ENCODE data around the gene XPR1.

The XPR1 gene

DNA sequence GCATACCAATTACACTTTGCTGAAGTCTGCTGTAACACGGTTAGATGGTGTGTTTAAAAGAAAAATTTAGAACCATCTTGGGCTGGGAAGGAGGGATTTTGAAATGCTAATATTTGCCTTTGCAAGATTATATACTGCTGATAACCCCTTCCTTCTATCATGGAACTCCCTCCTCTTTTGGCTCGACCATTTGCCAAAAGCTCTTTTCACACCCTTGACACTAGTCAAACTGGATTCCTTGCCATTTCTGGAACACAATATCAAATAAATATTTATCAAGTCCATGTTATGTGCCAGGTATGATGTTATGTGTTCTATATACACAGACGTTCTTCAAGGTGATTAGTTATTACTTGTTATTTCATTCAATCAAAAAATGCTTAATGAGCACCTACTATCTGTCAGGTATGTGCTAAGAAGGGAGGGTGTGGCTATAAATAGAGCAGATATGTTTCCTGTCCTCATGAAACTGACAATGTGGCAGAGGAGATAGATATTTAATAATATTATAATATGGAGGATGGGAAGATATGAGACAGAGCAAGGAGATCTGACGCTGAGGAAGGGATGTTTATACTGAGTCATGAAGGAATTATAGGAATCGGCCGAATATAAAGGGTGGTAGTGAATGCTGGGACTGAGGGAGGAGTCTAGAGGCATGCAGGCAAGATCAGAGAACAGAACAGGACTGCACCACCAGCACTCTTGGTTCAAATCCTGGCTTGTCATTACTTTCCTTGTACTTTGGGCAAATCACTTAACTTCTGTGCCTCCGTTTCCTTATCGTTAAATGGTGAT, 16.1 kb upstream of the XPR1 start:
- DNase-seq (ENCODE audit: low spot score): no peak

DNA sequence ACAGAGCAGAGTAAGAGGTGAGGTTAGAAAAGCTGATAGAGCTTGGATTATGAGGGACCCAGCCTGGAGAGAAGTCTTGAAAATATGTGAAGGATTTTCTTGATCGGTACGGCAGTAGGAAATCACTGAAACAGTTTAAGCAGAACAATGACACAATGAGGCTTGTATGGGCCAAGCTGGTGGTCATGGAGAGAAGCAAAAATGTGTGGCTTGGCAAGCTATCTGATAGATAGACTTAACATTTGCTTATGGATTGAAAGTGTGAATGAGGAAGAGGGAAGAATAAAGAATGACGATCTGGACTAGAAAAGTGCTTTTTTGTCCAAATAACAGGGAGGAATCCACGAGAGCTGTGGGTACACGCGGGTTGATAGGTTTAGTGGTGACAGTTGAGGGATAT, 15.4 kb upstream of the XPR1 start:
- no peak for DNase-seq (ENCODE audit: low spot score)

DNA sequence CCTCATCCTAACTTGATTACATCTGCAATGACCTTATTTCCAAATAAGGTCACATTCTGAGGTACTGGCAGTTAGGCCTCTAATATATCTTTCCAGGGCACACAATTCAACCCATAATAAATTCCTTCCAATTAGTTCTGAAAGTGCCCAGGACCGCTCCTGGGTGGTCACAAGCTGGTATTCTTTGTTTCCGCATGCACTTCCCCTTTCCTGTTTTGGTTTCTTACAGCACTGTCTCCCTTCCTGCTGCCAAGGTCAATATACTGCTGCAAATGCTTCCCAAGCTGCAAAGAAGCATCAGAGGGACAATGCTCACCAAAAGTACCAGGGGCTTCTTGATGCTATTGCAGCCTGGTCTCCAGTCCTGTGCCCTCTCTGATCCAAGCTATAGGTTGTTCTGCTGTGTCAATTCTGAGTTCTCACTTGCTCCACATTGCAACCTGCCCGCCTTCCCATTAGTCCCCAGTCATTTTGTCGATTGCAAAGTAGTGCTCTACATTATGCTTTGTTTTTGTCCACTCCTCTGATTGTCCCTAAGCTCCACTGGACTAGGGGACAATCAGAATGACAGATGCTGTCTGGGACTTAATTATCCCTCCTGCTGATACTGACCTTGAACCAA, 13.9 kb upstream of the XPR1 start:
- peak; percentile 32 for DNase-seq (ENCODE audit: low spot score)

DNA sequence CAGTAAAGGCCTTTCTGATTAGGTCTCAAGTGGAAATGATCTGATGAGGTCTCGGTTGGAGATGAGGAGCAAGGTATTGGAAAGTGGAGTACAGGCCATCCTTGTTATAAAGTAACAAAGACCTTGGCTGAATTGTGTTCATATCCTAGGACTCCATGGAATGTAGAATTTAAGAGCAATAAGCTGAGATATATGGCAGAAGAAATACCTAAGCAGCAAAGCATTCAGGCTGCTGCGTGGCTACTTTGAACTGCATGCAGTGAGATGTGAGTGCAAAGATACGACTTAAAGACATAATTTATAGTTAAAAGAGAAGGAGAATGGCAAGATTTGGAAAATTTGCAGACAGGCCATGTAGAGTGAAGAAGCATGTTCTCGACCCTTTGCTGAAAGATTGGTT, 11.2 kb upstream of the XPR1 start:
- no peak for DNase-seq (ENCODE audit: low spot score)

DNA sequence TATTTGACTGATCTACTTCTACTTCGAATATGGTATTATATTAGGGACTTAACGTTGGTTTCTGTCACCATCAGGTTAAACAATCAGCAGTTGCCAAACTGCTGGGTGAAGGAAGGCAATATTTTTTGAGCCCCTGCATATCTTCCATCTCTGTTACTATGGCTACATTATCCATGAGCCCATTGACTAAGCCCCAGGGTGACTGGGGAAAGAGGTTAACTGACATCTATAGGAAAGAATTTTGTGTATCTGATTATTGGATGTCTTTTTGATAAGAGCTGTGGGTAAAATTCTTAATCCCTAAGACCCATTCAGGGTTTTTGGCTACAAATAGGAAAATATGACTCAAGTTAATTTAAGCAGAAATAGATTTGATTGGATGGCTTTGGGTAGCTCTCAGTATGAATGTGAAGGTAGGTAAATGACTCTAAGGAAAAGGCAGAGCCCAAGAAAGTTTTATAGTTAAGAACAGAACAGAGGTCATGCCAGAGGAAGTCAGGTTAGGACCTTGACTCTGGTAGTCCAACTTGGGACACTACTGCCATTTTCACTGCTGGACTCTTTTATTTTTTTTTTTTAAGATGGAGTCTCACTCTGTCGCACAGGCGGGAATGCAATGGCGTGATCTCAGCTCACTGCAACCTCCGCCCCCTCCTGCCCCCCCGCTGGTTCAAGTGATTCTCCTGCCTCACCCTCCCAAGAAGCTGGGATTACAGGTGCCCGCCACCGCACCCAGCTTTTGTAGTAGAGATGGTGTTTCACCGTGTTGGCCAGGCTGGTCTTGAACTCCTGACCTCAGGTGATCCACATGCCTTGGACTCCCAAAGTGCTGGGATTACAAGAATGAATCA, 8.9 kb upstream of the XPR1 start:
- DNase-seq (ENCODE audit: low spot score): no peak

DNA sequence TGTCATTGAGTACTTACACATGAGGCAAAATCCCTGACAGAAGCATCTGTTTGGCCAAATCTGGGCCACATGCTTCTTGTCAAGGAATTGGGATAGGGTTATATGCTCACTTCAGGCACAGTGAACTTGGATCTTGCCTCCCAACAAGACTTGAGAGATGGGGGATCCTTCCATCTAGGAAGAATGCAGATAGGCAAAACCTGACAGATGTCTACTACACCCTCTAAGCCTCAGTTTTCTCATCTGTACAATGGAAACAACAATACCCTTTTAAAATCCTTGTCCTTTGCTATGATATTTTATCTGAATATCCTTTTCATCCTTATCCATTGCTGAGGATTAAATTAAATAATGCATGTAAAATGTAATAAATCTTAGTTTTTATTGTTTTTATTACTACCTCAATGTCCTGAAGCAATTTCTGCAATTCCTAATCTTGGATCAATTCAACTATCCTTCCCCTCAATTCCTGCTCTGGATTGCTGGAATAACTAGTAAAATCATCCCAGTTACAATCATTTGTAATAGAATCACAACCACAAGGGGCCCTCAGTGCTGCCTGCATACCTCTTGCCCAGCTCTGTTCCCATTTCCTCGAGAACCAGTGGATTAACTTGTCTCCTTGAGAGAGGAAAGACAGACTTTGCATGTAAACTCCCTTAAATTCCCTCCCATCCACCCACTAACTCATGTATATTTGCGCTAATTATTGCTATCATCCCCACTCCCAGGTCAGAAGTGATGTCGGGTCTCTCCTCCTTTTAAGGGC, 8.1 kb upstream of the XPR1 start:
- no peak for DNase-seq (ENCODE audit: low spot score)

DNA sequence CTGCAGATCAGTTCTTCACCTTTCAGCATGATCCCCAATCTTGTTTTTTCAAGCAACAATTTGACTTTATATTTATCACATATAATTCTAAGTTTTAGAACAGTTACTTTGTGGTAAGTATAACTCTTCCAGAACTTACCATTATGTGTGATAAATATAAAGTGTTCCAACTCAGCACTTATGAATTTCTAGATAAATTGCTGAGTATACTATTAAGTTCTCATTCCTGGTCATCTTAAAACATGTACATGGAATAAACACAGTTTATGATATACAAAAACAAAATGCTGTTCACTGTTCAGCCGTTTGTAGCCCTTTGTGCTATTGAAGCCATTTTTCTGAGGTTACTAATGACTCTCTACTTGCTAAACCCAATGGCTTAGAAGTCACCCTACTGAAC, 5.1 kb upstream of the XPR1 start:
- DNase-seq (ENCODE audit: low spot score): no peak

DNA sequence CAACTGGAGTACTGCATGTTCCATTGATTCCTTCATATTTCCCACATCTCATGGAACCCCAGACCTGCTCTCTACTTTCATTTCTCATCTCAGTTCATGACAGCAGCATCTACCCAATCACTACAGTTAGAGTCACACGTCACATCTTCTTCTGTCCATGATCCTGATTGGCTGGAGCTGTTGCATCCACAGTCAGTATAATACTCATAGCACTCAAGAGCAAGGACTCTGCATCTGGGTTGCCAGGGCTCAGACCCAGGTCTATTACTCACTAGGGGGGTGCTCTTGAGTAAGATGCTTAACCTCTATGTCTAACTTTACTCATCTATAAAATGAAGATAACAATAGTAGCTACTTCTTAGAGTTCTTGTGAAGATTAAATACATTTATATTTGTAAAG, 4.4 kb upstream of the XPR1 start:
- DNase-seq (ENCODE audit: low spot score): no peak

DNA sequence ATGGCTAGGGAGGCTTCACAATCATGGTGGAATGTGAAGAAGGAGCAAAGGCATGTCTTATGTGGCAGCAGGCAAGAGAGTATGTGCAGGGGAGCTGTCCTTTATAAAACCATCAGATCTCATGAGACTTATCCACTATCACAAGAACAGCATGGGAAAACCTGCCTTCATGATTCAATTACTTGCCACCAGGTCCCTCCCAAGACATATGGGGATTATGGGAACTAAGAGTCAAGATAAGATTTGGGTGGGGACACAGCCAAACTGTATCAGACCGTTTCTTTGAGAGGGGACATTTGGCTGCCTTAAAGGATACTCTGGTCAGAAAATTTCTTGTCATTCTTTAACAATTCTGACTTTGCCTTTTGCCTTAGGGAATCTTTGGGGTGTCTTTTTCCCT, 3.2 kb upstream of the XPR1 start:
- DNase-seq (ENCODE audit: low spot score): no peak

DNA sequence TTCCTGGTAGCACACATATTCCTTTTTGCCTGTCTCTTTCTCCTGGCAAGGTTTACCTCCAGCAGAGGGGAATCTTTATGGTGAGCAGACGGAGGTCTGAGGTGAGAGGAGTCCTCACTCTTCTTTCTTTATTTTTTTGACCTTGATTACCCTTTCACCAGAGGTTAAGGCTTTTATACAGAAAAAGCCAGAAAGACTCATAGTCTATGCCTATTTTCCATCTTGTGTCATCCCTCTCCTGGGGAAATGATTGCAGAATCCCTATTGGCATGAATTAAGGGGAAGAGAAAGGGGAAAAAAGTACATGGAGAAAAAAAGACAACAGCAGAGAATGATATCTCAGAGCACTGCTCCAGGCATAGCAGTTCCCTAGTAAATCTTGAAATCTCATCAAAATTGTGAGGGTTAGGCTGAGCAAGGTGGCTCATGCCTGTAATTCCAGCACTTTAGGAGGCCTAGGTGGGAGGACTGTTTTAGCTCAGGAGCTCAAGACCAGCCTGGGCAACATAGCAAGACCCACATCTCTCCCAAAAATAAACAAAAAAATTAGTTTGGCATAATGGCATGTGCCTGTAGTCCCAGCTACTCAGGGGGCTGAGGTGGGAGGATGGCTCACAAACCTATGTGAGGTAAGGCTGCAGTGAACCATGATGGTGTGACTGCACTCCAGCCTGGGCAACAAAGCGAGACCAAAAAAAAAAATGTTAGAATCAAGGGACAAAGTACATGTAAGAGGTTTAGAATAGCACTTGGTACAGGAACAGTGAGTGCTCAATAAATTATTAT, 1.2 kb upstream of the XPR1 start:
- no peak for DNase-seq (ENCODE audit: low spot score)

DNA sequence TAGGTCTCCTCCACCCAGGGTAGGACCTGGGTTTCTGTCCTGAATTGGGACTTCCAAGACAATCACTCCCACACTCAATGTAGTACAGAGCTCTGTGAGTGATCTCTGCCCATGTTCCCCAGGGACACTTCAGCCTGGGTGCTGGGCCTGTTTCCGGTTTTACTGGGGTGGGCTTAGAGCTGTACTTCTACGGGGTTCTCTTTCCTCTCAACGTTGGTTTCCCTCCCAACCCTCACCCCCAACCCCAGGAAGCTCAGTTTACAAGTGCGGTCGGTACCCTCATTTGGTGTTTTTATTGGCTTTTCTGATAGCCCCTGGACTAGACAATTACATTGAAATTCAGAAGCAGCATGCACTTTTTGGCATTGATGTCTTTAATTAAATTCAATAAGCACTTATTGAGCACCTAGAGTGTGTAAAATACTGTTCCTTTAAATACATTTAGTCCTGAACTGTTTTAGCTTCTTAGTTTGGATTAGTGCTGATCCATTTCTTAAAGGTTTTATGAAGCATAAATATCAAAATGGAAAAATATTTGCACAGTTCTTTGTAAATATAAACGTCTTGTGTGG, 542 bp upstream of the XPR1 start:
- no peak for DNase-seq (ENCODE audit: low spot score)

DNA sequence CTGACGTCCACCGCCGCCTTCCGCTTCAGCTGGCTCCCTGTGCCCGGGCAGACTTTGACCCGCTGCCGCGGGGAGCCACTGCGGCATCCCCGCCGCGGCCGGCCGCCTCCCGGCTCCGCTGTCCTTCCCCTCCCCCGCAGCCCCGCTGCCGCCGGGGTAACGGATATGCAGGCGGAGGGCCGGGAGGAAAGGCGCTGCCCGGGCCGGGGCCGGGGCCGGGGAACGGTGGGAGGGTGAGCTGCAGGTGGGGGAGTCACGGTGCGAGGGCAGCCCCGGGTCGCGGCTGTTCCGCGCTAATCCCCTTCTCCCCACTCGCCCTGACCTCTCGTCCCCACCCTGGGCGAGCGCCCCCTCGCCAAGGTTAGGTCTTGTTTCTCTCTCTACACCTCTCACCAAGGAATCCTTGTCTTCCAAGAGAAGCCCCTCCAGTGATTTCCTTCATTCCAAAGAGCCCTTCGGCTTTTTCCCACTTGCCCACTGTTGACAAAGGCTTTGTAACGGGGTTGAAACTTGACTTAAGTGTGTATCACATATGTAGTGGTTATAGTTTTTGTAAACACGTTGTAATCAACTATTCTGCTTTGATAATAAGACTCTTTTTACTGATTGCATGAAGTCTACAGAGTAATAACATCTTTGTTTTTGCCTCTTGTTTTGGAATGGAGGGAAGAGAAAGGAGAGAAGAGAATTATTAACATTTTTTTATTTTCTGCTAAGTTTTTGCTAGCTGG, 669 bp downstream of the XPR1 start:
- peak; percentile 67 for DNase-seq (ENCODE audit: low spot score)

DNA sequence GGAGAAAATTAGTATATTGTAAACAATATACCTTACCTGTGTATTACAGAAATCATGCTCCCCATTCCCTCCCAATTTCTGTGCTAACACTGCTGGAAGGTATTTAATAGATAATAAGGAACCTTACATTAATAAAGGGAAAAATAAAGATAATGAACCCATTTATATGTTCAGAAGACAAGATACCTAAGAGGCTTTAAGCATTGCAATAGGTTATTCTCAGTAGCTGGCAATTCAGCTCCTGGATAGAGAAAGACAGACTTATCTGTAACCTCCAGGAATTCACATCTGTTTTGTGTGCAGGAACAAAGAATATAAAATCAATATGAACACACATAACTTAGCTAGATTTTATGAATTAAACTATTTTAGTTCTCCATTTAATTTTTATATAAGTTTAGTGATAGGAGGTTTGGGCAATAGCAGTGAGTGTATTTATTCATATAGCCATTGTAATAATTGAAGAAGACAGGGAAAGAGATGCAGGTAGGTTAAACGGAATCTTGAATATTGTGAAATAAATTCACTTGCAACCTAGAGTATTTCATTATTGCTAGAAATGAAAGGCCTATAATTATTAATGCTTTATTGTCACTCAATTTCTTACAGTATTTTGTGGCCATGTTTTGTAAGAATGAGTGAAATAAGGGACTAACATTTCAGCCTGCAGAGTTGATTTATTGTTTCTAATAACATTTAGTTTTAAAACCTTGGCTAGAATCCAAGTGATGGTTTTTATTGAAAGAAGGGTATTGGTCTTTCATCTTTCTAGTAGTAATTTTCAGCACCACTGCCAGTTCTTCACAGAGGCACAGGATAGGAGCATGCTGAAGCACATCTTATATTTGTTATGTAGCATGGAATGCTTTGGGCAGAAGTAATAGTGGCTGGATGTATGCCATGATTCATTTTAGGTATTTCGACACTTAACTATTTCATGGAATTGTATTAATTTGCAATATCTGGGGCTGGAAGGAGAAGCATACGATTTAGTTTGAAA, 1.5 kb downstream of the XPR1 start:
- DNase-seq (ENCODE audit: low spot score): peak; percentile 12

DNA sequence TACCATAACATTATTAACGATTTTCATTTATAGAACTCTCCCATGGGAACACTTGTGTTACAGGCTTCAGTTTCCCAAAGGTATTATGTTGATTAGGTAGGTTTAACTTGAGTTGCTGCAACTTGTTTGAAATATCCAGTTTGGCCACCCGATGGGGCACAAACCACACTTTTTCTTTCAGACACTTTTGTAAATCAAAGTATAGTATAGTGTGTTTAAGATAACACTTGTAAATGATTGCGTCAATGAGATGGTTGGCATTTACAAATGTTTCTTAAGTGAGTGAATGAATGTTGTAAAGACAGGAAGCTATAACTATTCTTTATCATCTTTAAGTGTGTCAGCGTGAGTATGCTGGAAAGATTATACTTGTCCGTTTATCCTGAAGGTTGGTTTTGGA, 4.3 kb downstream of the XPR1 start:
- no peak for DNase-seq (ENCODE audit: low spot score)

DNA sequence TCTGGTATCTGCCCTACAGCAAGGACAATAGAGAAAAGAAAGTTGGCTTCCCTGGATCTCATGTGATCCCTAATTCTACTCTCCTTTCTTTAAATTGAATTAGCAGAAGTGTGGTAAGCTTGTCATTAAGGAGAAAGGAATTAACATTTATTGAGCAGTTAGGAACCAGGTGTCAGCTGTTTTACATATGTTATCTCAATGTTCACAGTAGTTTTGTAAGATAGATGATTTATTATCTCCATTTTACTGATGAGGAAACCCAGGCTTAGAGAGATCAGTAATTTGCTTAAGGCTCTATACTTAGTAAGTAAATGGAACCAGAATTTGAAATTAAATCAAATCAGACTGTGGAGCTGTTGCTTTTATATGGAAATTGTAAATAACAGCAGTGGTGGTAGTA, 8.0 kb downstream of the XPR1 start:
- DNase-seq (ENCODE audit: low spot score): no peak

DNA sequence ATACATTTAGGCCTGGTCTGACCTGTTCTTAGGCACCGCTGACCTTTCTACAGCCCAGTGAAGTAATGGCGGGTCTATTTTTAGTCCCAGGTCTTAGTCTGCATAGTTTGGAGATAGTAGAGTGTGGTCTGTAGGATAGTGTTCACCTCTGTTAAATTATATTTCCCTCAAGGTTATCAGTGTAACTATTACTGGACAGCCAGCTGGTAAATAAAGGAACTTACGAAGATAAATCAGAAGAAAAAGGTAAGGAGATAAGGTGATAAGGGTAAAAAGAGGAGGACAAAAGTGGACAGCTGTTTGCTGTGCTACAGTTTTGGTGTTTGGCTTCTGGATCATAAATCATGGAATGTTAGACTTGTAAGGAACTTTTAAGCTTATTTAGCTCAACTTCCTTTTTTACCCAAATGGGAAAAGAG, 8.7 kb downstream of the XPR1 start:
- no peak for DNase-seq (ENCODE audit: low spot score)

DNA sequence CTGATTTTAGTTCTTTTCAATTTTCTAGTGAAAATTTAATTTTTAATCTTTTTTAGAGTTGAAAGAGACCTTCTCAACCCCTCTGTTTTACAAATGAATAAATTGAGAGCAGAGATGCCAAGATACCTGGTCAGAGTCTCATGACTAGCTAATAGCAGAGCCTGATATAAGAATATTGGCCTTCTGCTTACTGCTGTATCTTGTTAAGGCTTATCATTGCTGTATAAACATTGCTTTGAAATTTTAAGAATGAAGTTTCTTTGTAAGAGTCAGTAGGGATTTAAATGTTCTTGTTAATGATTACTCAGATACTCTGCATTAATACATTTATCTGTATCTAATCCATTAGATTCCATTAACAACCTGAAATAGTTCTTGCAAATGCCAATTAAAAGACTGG, 9.8 kb downstream of the XPR1 start:
- DNase-seq (ENCODE audit: low spot score): no peak

DNA sequence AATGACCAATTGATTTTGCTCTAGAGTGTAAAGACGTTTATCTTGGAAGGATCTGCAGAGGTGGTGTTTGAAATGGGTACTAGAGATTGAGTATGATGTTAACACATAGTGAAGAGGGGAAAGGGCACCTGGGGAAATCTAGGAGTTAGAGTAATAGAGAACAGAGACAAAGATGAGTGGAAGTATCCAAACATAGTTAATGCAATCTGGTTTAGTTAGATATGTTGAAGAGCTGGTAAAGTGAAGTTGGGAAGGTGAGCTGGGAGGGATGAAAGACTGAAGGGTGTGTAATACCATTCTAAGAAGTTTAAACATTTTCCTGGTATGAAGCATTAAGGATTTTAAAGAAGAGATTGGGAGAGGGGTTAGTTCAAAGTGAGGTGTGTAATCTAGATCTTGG, 11.0 kb downstream of the XPR1 start:
- no peak for DNase-seq (ENCODE audit: low spot score)

DNA sequence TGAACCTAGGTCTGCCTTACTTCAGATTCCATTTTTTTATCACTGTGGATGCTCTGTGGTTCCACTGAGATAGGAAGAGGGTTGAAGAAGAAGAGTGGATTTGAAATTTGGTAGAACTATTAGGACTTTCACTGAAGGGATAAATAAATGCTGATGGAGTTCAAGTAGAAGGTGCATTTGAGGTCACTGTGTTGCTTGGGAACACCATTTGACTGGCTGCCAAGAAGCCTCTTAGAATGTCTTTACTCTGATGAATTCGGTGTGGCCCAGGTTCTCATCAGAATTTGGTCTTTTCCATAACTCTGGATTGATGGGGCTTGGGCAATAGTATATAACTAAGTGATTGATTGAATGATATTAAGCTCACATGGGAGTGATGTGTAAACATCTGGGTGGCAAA, 11.9 kb downstream of the XPR1 start:
- DNase-seq (ENCODE audit: low spot score): peak; percentile 38

All from pons (tissue), 1 donor.